Motor neuron (in vitro differentiated cells): Measurements from ENCODE around the gene PLXNB2. TPM values are rescaled to one million over a fixed set of nuclear protein-coding genes. Genes with fewer than 3 reads are reported as not detected.
A peak's percentile ranks its signal among the peaks of the same experiment; 100 is the strongest.
"Not testable (repeated sequence)": the region's sequence is repeated elsewhere in the genome, so short reads cannot be mapped to it uniquely, and the experiment has no call there.

ENCODE experiments used
- ATAC-seq, 8 experiments: fragments of 200-7000 bp; cut with Tn5 transposase; replicated peaks in 6 of 8; 2 replicates each; pipeline ENCODE4 v1.8.0; 2021; ENCODE audit warnings: mild to moderate bottlenecking in 8 of 8, moderate library complexity in 8 of 8
- H3K27ac ChIP-seq, 2 donors: fragments of 250-450 bp; sonication (Bioruptor Pico); 2 replicates each; pipeline ENCODE4 v1.9.0; 2021; ENCODE audit warnings: antibody characterized with exemption in 2 of 2, mild to moderate bottlenecking in 2 of 2, moderate library complexity in 1 of 2
- H3K4me1 ChIP-seq, 2 donors: fragments of 250-450 bp; sonication (Bioruptor Pico); replicated peaks in 1 of 2; 2 replicates each; pipeline ENCODE4 v1.6.1; 2021; ENCODE audit warnings: antibody characterized with exemption in 2 of 2, mild to moderate bottlenecking in 2 of 2, moderate library complexity in 1 of 2
- H3K4me3 ChIP-seq, 5 donors: fragments of 250-450 bp; sonication (Bioruptor Pico); 2 replicates each; pipeline ENCODE4 v1.9.0; 2021; ENCODE audit warnings: antibody characterized with exemption in 5 of 5, mild to moderate bottlenecking in 5 of 5, moderate library complexity in 4 of 5
- WGBS, 10 experiments: fragments of 450-650 bp; shearing (Covaris generic); methylation state at CpG; one replicate each; pipeline ENCODE4 v1.0.0; 2022; 5-methylcytosine and 5-hydroxymethylcytosine counted together
- in situ Hi-C, 9 experiments: fragments of 400-800 bp; cut with MboI; loops; one replicate each; pipeline ENCODE4 v1.15.0; 2021; ENCODE audit warnings: low sequenced_read_pairs in 9 of 9, low pct_unique_long_range_greater_than_20kb in 2 of 9; ENCODE audit not compliant: unreplicated experiment in 9 of 9
- total RNA-seq, 8 experiments: library from RNA; unstranded; fragments of 300-600 nt; gene quantifications; 2 replicates each; pipeline versions ENCODE4 v1.2.3 to v1.2.4, GENCODE V29; 2022

PLXNB2 gene
- total RNA-seq, 8 experiments from 2014 or later: 36.8 to 104 (median 59.6) TPM

- ATAC-seq: no peak
- Histone ChIP-seq H3K4me3 (no peak overlapping the region), H3K27ac (peak overlapping the region; percentile 27 to 74), H3K4me1 (peaks cover 27 to 39% of the 10 kb centered on the region in 2 donors)
- WGBS, 10 experiments: 100% methylated on average over 2 of the region's 7 CpGs; no CpG with 5 or more reads in 9 of the 10 experiments
- in situ Hi-C loops: loop anchor here in 1 of 9 experiments (10.0 kb wide), 1 partner anchor 50 kb away; the partner anchor contains the start of gene DENND6B
These were observed 32.7 kb downstream of the PLXNB2 start for GRCh38 chr22:50274771-50275170.

DNA sequence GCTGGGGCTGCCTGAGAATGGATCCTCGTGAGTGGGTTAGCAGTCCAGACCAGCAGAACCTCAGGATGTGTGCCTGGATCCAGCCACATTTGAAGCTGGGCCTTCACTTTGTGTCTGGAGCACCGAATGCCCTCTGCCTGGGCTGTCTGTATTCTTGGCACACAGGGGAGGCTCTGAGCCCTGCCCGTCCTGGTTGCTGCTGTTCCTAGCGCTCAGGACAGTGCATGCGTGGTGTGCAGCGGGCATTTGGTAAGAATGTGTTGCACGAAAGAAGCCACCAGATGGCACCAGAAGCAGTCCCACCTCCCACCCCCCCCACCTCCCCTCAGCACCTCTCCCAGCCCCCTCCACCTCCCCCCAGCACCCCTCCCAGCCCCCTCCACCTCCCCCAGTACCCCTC is 33.1 kb downstream of the PLXNB2 start:
- Histone ChIP-seq H3K4me1 (peaks cover 31 to 42% of the 10 kb centered on the region in 2 donors), H3K27ac (peak overlapping the region; percentile 72 to 84), H3K4me3 (no peak overlapping the region)
- ATAC-seq: peak in 6 of 8 experiments; percentile 5 to 27 (median 14)
- in situ Hi-C loops: loop anchor here in 1 of 9 experiments (10.0 kb wide), 1 partner anchor 50 kb away; the partner anchor contains the start of gene DENND6B
- 38 to 60% methylated on average over 2 to 3 of the region's 7 CpGs; no CpG with 5 or more reads in 8 of the 10 experiments for WGBS, 10 experiments

DNA sequence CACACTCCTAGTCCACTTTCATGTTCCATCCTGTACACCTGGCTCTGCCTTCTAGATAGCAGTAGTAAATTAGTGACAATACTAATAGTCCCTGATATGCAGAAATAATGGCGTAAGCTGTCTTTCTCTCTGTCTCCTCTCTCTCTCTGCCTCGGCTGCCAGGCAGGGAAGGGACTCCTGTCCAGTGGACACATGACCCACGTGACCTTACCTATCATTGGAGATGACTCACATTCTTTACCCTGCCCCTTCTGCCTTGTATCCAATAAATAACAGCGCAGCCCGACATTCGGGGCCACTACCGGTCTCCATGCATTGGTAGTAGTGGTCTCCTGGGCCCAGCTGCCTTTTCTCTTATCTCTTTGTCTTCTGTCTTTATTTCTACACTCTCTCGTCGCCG is 33.7 kb downstream of the PLXNB2 start:
- H3K4me3 ChIP-seq, ATAC-seq: not testable (repeated sequence)
- peaks cover 36 to 47% of the 10 kb centered on the region in 2 donors for H3K4me1 ChIP-seq
- WGBS, 10 experiments: 54% methylated on average over 10 of the region's 10 CpGs; no CpG with 5 or more reads in 9 of the 10 experiments
- peak overlapping the region; percentile 72 to 84 for H3K27ac ChIP-seq
- in situ Hi-C loops: loop anchor here in 1 of 9 experiments (10.0 kb wide), 1 partner anchor 51 kb away; the partner anchor contains the start of gene DENND6B

DNA sequence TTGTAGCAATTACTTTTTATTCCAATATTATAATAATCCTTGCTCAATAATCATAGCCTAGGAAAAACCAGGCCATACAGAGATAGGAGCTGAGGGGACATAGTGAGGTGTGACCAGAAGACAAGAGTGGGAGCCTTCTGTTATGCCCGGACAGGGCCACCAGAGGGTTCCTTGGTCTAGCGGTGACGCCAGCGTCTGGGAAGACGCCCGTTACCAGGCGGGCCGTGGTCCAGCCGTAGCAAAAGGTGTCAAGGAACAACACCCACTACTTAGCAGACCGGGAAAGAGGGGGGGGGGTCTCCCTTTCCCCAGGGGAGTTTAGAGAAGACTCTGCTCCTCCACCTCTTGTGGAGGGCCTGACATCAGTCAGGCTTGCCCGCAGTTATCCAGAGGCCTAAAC is 34.1 kb downstream of the PLXNB2 start:
- in situ Hi-C loops: loop anchor here in 1 of 9 experiments (10.0 kb wide), 1 partner anchor 51 kb away; the partner anchor contains the start of gene DENND6B
- 33 to 100% (median 33%) methylated on average over 1 to 3 of the region's 11 CpGs; no CpG with 5 or more reads in 7 of the 10 experiments for WGBS, 10 experiments
- ATAC-seq, H3K4me3 ChIP-seq: not testable (repeated sequence)
- Histone ChIP-seq H3K4me1 (peaks cover 40 to 52% of the 10 kb centered on the region in 2 donors), H3K27ac (peak overlapping the region in 1 of 2 donors; percentile 72)

DNA sequence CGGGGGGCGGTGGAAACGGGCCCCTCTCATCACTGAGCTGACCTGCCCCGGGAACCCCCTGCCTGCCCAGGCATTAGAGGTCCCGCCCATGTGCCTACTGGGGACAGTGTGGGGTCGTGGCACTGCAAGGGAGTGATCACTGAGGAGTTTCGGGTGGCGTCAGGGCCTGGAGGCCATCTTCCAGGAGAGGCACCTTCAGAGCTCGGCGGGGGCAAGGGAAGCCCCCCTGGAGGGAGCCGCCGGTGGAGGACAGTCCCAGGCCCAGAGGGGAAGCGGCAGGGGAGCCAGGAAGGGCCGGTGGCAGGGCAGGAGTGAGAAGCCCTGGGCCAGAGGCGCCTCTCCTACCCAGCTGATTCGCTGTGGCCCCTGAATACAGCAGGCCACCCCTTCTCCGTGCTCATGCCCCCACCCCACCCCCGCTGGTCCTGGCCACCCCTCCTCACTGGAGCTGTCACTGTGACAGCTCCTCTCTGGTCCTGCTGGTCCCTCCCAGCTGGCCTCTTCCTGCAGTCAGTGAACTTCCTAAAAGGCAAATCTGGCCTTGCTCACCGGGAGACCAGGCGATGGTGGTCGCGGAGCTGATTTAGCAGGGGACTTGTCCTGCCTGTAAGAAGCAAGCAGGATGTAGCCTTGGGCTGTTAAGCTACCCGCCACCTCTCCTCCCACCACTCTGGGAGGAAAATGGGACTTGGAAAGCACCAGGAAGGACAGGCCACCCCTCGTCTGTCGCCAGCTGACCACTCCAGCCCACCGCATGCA is 35.2 kb downstream of the PLXNB2 start:
- in situ Hi-C loops: loop anchor here in 1 of 9 experiments (10.0 kb wide), 1 partner anchor 53 kb away; the partner anchor contains the start of gene DENND6B
- ATAC-seq: peak in 6 of 8 experiments; percentile 1 to 56 (median 46)
- Histone ChIP-seq H3K4me3 (peak overlapping the region; percentile 19 to 74 (median 47)), H3K4me1 (peaks cover 48 to 60% of the 10 kb centered on the region in 2 donors), H3K27ac (peak overlapping the region; percentile 79 to 85)
- WGBS, 10 experiments: 33% methylated on average over 3 of the region's 26 CpGs; no CpG with 5 or more reads in 9 of the 10 experiments

- Histone ChIP-seq H3K27ac (peak overlapping the region; percentile 79 to 92), H3K4me1 (peaks cover 54 to 64% of the 10 kb centered on the region in 2 donors), H3K4me3 (peak overlapping the region; percentile 42 to 74 (median 47))
- in situ Hi-C loops: loop anchor here in 1 of 9 experiments (10.0 kb wide), 1 partner anchor 53 kb away; the partner anchor contains the start of gene DENND6B
- peak; percentile 36 to 70 (median 59) for ATAC-seq
- WGBS, 10 experiments: 0 to 7% methylated on average over 1 to 13 of the region's 45 CpGs; no CpG with 5 or more reads in 8 of the 10 experiments
These were observed 35.9 kb downstream of the PLXNB2 start for GRCh38 chr22:50271519-50271970.

DNA sequence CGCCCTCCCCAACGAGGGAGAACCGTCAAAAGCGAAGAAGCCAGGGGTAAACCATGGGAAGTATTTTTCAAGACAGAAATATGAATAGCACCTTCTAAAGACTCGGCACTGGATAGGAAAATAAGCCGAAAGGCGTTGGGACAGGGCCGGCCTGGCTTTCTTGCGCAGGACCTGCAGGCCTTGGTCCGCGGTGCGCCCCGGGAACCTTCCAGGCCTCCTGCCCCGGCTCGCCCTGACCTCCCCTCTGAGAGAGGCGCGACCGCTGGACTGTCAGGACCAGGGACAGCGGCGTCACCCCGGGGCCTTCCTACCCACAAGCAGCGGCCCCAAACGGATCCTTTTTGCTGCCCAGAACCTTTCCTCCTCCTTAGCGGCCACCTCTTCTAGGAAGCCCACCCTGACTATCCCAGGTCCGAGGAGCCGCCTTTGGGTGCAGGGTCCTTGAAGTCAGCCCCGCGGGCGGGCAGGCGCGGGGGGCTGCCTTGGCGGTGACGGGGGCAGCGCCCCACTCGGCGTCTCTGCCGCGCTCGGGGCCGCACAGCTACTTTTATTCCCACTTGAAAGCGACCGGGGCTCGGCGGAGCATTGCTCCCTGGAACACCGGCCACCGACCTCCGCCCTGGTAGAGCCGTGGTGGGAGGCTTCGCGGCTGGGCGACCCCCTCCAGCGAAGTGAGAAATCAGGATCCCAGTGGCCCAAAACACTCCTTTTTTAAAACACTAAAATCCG is 36.6 kb downstream of the PLXNB2 start:
- ATAC-seq: peak in 5 of 8 experiments; percentile 2 to 34 (median 17)
- Histone ChIP-seq H3K27ac (peak overlapping the region; percentile 79 to 92), H3K4me3 (peak overlapping the region; percentile 42 to 74 (median 47)), H3K4me1 (peaks cover 54 to 64% of the 10 kb centered on the region in 2 donors)
- in situ Hi-C loops: loop anchor here in 1 of 9 experiments (10.0 kb wide), 1 partner anchor 54 kb away; the partner anchor contains the start of gene DENND6B
- WGBS, 10 experiments: 0 to 12% (median 2%) methylated on average over 2 to 11 of the region's 53 CpGs; no CpG with 5 or more reads in 5 of the 10 experiments

DNA sequence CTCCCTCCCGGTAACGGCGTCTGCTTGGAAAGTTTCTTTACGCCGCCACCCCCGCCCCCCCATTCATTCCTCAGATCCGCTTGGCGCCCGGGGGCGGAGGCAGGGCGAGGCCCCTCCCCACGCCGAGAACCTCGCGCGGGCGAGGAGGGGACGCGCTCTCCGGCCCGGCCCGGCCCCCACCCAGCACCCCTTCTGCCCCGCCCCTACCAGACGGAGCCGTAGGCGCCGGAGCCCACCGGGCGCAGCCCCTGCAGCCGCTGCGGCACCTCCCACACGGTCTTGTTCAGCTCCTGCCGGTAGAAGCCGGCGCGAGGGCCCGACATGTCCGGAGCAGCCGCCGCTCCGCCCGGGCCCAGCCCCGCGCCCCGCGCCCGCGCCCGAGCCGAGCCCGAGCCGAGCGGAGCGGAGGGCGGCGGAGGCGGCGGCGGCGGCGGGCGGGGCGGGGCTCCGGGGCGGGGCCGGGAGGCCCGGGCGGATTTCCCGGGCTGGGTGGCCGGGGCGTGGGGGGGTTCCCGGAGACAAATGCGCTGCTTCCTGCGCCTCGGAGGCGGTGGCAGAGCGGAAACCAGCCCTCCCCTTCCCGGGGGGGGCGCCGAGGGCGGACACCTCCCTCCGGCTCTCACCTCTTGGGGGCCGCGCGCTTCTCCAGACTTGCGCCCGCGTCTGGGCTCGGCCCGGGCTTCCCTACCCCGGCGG is 37.3 kb downstream of the PLXNB2 start, which contains the start of gene MAPK11:
Gene MAPK11, minus strand, starts transcription at position 411 of the 696 bp plus-strand sequence. Its CDS starts 88 bp downstream, at position 323.
- in situ Hi-C loops: loop anchor here in 2 of 9 experiments (10.0 kb wide), 1 partner anchor 55 kb away; the partner anchor contains the start of gene DENND6B (in 2 of the 2)
- peaks cover 53 to 61% of the 10 kb centered on the region in 2 donors for H3K4me1 ChIP-seq
- peak within 1 kb of the TSS; percentile 42 to 74 (median 47) for H3K4me3 ChIP-seq
- peak within 1 kb of the TSS; percentile 79 to 92 for H3K27ac ChIP-seq
- peak; percentile 28 to 51 (median 36) for ATAC-seq
- no CpG with 5 or more reads among the region's 92 CpGs for WGBS, 10 experiments

- WGBS, 10 experiments: no CpG with 5 or more reads among the region's 18 CpGs
- peak overlapping the region; percentile 79 to 92 for H3K27ac ChIP-seq
- in situ Hi-C loops: loop anchor here in 1 of 9 experiments (10.0 kb wide), 1 partner anchor 55 kb away; the partner anchor contains the start of gene DENND6B
- ATAC-seq: peak in 1 of 8 experiments; percentile 1
- H3K4me3 ChIP-seq: peak overlapping the region; percentile 42 to 74 (median 47)
- peaks cover 49 to 57% of the 10 kb centered on the region in 2 donors for H3K4me1 ChIP-seq
These were observed 37.9 kb downstream of the PLXNB2 start for GRCh38 chr22:50269573-50269969.

DNA sequence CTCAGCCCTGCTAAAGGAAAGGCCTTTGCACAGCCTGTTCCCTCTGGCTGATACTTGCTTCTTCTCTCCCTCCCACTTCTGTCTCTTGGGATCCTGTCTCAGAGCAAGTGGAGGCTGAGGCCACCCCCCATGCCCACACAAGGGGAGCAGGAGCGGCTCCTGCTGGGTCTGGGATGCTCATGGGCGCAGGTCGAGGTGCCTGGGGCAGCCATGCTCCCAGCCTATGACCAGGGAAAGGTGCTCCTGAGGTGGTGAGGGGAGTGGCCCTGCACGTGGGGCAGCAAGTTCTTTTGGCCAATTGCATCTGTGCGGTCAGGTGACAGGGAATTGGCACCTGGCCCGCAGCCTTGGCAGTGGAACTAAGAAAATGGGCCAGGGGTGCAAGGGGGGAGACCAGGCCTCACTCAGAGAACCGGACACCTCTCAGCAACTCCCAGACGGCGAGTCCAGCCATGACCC is 38.8 kb downstream of the PLXNB2 start:
- Histone ChIP-seq H3K4me3 (peak overlapping the region in 1 of 5 donors; percentile 74), H3K4me1 (peaks cover 43 to 51% of the 10 kb centered on the region in 2 donors), H3K27ac (peak overlapping the region in 1 of 2 donors; percentile 92)
- in situ Hi-C loops: loop anchor here in 1 of 9 experiments (10.0 kb wide), 1 partner anchor 56 kb away; the partner anchor contains the start of gene DENND6B
- WGBS, 10 experiments: 40% methylated on average over 1 of the region's 9 CpGs; no CpG with 5 or more reads in 9 of the 10 experiments
- no peak for ATAC-seq

DNA sequence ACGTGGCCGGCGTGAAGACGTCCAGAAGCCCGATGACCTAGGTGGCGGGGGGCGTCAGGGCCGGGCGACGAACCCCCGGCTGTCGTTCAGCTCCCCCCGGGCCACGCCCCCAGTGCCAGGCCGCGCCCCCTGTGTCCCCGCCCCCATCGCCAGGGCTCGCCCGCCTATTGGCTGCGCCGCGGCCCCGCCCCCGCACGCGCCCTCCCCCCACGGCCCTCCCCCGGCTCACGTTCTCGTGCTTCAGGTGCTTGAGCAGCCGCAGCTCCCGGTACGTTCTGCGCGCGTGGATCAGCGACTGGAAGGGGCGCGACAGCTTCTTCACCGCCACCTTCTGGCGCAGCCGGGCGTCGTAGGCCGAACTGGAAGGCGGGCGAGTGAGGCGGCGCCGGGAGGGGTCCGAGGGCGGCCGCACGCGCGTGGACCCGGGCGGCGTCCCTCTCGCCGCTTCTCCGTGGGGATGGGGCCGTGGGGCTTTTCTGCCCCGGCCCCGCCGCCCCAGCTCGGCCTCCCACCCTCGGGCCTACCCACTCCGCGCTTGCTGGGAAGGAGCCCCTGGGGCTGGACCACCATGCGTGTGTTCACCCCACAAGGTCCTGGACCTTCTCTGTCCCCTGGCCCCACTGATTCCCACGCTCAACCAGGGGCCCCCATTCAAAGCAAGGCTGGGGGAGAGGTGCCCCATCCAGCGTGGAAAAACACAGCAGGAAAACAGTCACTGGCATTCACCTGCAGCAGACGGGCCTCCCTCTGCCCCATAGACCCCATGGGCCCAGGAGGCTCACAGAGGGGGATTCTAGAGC is 39.7 kb downstream of the PLXNB2 start:
- 0% methylated on average over 1 of the region's 75 CpGs; no CpG with 5 or more reads in 9 of the 10 experiments for WGBS, 10 experiments
- in situ Hi-C loops: loop anchor here in 1 of 9 experiments (10.0 kb wide), 1 partner anchor 57 kb away; the partner anchor contains the start of gene DENND6B

More for the DNA sequence above, 39.7 kb downstream of the PLXNB2 start:
- peak in 6 of 8 experiments; percentile 2 to 46 (median 32) for ATAC-seq
- Histone ChIP-seq H3K27ac (peak overlapping the region; percentile 37 to 92), H3K4me3 (peak overlapping the region in 4 of 5 donors; percentile 19 to 74 (median 25)), H3K4me1 (peaks cover 46 to 54% of the 10 kb centered on the region in 2 donors)
